Peyer's patch (tissue), 4 donors: ENCODE results near the gene SCLY.

Experiments
- CTCF ChIP-seq, 6 experiments: fragments of 450-650 bp in 4 of 6; fragments of 200-600 bp in 2 of 6; sonication (generic) in 1 of 6; IDR thresholded peaks; one replicate each; pipeline ENCODE4 v1.5.1; 2017 to 2019; ENCODE audit warnings: antibody characterized with exemption in 6 of 6, mild to moderate bottlenecking in 3 of 6, moderate library complexity in 1 of 6
- POLR2A ChIP-seq, 2 donors: fragments of 450-650 bp; IDR thresholded peaks; one replicate each; pipeline ENCODE4 v1.5.1; 2017; ENCODE audit warnings: antibody characterized with exemption in 2 of 2, mild to moderate bottlenecking in 2 of 2, moderate library complexity in 2 of 2

- TF ChIP-seq POLR2A (IDR thresholded peaks at IDR 0.05) (no peak), CTCF (IDR thresholded peaks at IDR 0.05) (no peak)
These were observed 28.0 kb upstream of the SCLY start for GRCh38 chr2:238032755-238033337.
